ENCODE data around the gene CPNE4. TPM values are rescaled to one million over a fixed set of nuclear protein-coding genes. Genes with fewer than 3 reads are reported as not detected.

Gene CPNE4
- total RNA-seq, 1 donor from 2014 or later: 3.2 TPM

DNA sequence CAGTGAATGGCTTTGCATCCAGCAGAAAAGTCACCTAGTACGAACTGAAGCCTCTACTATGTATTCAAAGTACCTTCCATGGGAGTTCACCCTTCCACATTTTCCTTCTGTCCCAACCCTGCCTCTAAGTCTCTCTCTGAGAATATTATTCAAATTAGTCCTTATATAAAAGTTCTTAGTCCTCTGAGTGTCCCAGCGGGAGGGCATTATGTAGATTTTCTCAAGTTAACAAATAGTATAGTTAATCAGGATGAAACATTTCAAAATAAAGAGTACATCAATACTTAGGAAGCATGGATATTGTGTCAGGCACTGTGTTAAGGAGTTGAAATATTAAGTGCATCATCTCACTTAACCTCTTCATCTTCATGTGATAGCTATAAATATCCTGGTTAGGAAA lies 223.3 kb downstream of the CPNE4 start:
- DNase-seq (ENCODE audit: extremely low spot score in 2 of 2): no peak
- H3K4me1 ChIP-seq: no peaks in the 10 kb centered on the region
- H3K4me3 ChIP-seq: no peak overlapping the region
- H3K27ac ChIP-seq: no peak overlapping the region
- H3K36me3 ChIP-seq: no peaks in the 10 kb centered on the region
- no peaks in the 10 kb centered on the region for H3K27me3 ChIP-seq
- intact Hi-C loops (cut with DNase I): no loop called here
- TF ChIP-seq POLR2A (IDR thresholded peaks at IDR 0.05): no peak
- no peak for TF ChIP-seq POLR2AphosphoS5 (IDR thresholded peaks at IDR 0.05; ENCODE audit: insufficient read depth in 1 of 2, low read depth in 1 of 2)
- TF ChIP-seq, protein P1, sequence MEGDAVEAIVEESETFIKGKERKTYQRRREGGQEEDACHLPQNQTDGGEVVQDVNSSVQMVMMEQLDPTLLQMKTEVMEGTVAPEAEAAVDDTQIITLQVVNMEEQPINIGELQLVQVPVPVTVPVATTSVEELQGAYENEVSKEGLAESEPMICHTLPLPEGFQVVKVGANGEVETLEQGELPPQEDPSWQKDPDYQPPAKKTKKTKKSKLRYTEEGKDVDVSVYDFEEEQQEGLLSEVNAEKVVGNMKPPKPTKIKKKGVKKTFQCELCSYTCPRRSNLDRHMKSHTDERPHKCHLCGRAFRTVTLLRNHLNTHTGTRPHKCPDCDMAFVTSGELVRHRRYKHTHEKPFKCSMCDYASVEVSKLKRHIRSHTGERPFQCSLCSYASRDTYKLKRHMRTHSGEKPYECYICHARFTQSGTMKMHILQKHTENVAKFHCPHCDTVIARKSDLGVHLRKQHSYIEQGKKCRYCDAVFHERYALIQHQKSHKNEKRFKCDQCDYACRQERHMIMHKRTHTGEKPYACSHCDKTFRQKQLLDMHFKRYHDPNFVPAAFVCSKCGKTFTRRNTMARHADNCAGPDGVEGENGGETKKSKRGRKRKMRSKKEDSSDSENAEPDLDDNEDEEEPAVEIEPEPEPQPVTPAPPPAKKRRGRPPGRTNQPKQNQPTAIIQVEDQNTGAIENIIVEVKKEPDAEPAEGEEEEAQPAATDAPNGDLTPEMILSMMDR (IDR thresholded peaks at IDR 0.05): no peak
- no peaks in the 10 kb centered on the region for H3K9me3 ChIP-seq

DNA sequence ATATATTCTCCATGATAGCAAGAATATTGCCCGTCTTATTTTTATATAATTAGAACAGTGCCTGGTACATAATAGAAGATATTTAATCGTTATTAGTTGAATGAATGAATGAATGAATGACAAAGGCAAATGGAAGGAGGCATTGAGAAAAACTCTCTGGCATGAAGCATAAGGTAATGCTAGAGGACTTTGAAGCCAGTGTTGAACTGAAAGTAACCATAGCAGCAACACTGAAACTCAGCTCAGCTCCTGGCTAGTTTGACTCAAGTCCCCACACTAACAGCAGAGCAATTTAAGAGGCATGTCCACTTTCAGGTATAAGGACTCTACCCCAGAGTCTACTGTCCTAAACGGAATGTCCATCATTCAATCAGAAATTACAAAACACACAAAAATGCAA lies 227.0 kb downstream of the CPNE4 start:
- intact Hi-C loops (cut with DNase I): no loop called here
- no peaks in the 10 kb centered on the region for H3K36me3 ChIP-seq
- H3K9me3 ChIP-seq: no peaks in the 10 kb centered on the region
- no peaks in the 10 kb centered on the region for H3K27me3 ChIP-seq
- no peak for DNase-seq (ENCODE audit: extremely low spot score in 2 of 2)
- H3K4me1 ChIP-seq: no peaks in the 10 kb centered on the region
- no peak overlapping the region for H3K27ac ChIP-seq
- no peak overlapping the region for H3K4me3 ChIP-seq
- TF ChIP-seq, protein P1 (IDR thresholded peaks at IDR 0.05): no peak
- TF ChIP-seq POLR2A (IDR thresholded peaks at IDR 0.05) (no peak), POLR2AphosphoS5 (IDR thresholded peaks at IDR 0.05; ENCODE audit: insufficient read depth in 1 of 2, low read depth in 1 of 2) (no peak)

DNA sequence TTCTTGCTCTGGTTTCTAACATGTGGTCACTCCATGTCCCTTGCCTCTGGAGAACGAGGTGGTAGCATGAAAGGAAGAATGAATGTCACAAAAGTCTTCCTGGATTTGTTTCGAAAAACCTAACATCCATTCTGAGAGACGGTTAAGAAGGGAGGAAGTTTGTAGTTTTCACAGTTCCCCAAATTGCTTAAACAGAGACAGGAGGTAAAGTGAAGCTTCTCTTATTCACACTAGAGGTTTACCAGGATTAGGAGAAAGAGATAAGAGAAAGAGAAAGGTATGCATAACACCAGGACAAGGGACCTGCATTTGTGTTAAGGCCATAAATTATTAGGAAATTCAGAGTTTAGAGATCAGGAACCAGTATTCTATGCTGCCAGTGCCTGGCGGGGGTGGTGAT lies 228.1 kb downstream of the CPNE4 start:
- intact Hi-C loops (cut with DNase I): no loop called here
- Histone ChIP-seq H3K27ac (no peak overlapping the region), H3K4me1 (no peaks in the 10 kb centered on the region), H3K4me3 (no peak overlapping the region), H3K36me3 (no peaks in the 10 kb centered on the region), H3K9me3 (no peaks in the 10 kb centered on the region), H3K27me3 (no peaks in the 10 kb centered on the region)
- TF ChIP-seq, protein P1 (IDR thresholded peaks at IDR 0.05): no peak
- no peak for TF ChIP-seq POLR2AphosphoS5 (IDR thresholded peaks at IDR 0.05; ENCODE audit: insufficient read depth in 1 of 2, low read depth in 1 of 2)
- TF ChIP-seq POLR2A (IDR thresholded peaks at IDR 0.05): no peak
- no peak for DNase-seq (ENCODE audit: extremely low spot score in 2 of 2)

DNA sequence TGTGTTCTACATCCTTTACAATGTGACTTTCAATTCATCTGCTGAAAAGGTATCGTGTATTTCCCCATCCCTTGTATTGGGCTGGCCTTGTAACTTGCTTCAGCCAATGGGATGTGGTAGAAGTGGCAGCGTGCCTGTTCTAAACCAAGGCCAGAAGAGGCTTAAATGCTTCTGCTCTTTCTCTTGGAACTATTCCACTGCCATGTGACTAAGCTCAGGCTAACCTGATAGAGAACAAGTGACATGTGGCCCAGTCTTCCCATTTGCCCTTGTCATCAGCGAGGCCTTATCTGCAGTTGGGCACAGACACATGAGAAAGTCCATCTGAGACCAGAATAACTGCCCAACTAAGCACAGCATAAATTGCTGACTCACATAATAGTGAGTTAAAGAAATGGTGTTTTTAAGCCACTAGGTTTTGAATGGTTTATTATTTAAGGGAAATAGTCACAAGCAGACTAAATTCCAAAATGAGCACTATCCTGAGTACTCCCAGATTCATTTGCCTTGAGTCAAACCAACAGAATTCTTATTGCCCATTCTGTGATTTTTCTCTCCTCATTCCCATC lies 230.2 kb downstream of the CPNE4 start:
- Histone ChIP-seq H3K9me3 (no peaks in the 10 kb centered on the region), H3K27me3 (no peaks in the 10 kb centered on the region), H3K4me3 (no peak overlapping the region), H3K27ac (no peak overlapping the region), H3K36me3 (no peaks in the 10 kb centered on the region), H3K4me1 (no peaks in the 10 kb centered on the region)
- intact Hi-C loops (cut with DNase I): no loop called here
- DNase-seq (ENCODE audit: extremely low spot score in 2 of 2): no peak
- no peak for TF ChIP-seq POLR2A (IDR thresholded peaks at IDR 0.05)
- TF ChIP-seq, protein P1 (IDR thresholded peaks at IDR 0.05): no peak
- TF ChIP-seq POLR2AphosphoS5 (IDR thresholded peaks at IDR 0.05; ENCODE audit: insufficient read depth in 1 of 2, low read depth in 1 of 2): no peak

DNA sequence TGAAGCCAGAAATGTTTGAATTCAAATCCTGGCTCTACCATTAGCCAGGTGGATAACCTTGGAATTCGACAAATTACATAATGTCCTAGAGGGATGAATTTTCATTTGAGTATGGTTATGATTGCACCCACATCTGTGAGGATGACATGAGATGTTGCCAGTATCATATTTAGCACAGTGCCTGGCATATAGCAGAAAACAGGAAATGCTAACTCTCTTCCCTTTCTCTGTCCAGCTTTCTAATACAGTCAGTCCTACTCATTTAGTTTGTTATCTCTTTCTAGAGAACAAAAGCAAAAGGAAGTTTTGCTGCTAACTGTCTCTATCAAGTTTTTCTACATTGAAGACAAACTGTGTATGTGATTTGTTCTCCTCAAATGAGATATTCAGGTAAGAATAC lies 231.7 kb downstream of the CPNE4 start:
- Histone ChIP-seq H3K4me1 (no peaks in the 10 kb centered on the region), H3K9me3 (no peaks in the 10 kb centered on the region), H3K27ac (no peak overlapping the region), H3K27me3 (no peaks in the 10 kb centered on the region), H3K4me3 (no peak overlapping the region), H3K36me3 (no peaks in the 10 kb centered on the region)
- intact Hi-C loops (cut with DNase I): no loop called here
- TF ChIP-seq POLR2A (IDR thresholded peaks at IDR 0.05) (no peak), POLR2AphosphoS5 (IDR thresholded peaks at IDR 0.05; ENCODE audit: insufficient read depth in 1 of 2, low read depth in 1 of 2) (no peak)
- TF ChIP-seq, protein P1 (IDR thresholded peaks at IDR 0.05): no peak
- DNase-seq (ENCODE audit: extremely low spot score in 2 of 2): no peak

All from vagina (tissue), 2 donors.